Measurements from ENCODE around the gene ARPP19.
"Not testable (repeated sequence)": the region's sequence is repeated elsewhere in the genome, so short reads cannot be mapped to it uniquely, and the experiment has no call there.

The ARPP19 gene

GRCh38 chr15:52515343-52515742 lies 53.5 kb downstream of the ARPP19 start:
- Histone ChIP-seq H2AFZ (no peak overlapping the region), H3K9me3 (ENCODE audit: control insufficient read depth, low read length) (no peaks in the 10 kb centered on the region), H3K36me3 (ENCODE audit: control insufficient read depth, insufficient read depth, low read length) (no peaks in the 10 kb centered on the region), H3K9ac (no peak overlapping the region), H3K27me3 (ENCODE audit: control insufficient read depth, insufficient read depth, low read length) (no peaks in the 10 kb centered on the region), H3K4me1 (no peaks in the 10 kb centered on the region), H3K79me2 (peaks cover 22% of the 10 kb centered on the region), H3K4me3 (ENCODE audit: low read depth, low read length) (no peak overlapping the region), H3K27ac (no peak overlapping the region), H3K4me2 (ENCODE audit: low read length) (no peak overlapping the region)
- TF ChIP-seq CTCF (IDR thresholded peaks at IDR 0.05): no peak

- H3K4me1 ChIP-seq: no peaks in the 10 kb centered on the region
- peaks cover 19% of the 10 kb centered on the region for H3K79me2 ChIP-seq
- no peaks in the 10 kb centered on the region for H3K9me3 ChIP-seq (ENCODE audit: control insufficient read depth, low read length)
- no peaks in the 10 kb centered on the region for H3K36me3 ChIP-seq (ENCODE audit: control insufficient read depth, insufficient read depth, low read length)
- no peaks in the 10 kb centered on the region for H3K27me3 ChIP-seq (ENCODE audit: control insufficient read depth, insufficient read depth, low read length)
- H3K4me3 ChIP-seq (ENCODE audit: low read depth, low read length): no peak overlapping the region
- no peak for TF ChIP-seq CTCF (IDR thresholded peaks at IDR 0.05)
- H3K4me2 ChIP-seq (ENCODE audit: low read length): no peak overlapping the region
- H2AFZ ChIP-seq: no peak overlapping the region
- no peak overlapping the region for H3K27ac ChIP-seq
- no peak overlapping the region for H3K9ac ChIP-seq
These were observed 54.3 kb downstream of the ARPP19 start for GRCh38 chr15:52514482-52514881.

DNA sequence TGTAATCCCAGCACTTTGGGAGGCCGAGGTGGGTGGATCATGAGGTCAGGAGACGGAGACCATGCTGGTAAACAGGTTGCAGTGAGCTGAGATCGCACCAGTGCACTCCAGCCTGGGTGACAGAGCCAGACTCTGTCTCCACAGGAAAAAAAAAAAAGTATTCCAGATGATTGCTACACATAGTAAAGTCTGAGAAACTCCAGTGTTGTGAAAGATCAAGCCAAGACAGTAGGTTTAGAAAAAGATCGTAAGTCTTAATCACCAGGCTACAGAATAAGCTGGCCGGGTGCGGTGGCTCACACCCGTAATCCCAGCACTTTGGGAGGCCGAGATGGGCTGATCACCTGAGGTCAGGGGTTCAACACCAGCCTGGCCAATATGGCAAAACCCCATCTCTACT lies 56.0 kb downstream of the ARPP19 start:
- not testable (repeated sequence) for H3K36me3 ChIP-seq (ENCODE audit: control insufficient read depth, insufficient read depth, low read length); H3K4me1 ChIP-seq; H3K9ac ChIP-seq; H2AFZ ChIP-seq; H3K27ac ChIP-seq; H3K9me3 ChIP-seq (ENCODE audit: control insufficient read depth, low read length); H3K4me3 ChIP-seq (ENCODE audit: low read depth, low read length); H3K4me2 ChIP-seq (ENCODE audit: low read length); H3K27me3 ChIP-seq (ENCODE audit: control insufficient read depth, insufficient read depth, low read length)
- peaks cover 19% of the 10 kb centered on the region for H3K79me2 ChIP-seq

- Histone ChIP-seq H3K9me3 (ENCODE audit: control insufficient read depth, low read length) (no peaks in the 10 kb centered on the region), H3K4me1 (no peaks in the 10 kb centered on the region), H3K79me2 (peaks cover 15% of the 10 kb centered on the region), H2AFZ (no peak overlapping the region), H3K36me3 (ENCODE audit: control insufficient read depth, insufficient read depth, low read length) (no peaks in the 10 kb centered on the region), H3K9ac (no peak overlapping the region), H3K4me2 (ENCODE audit: low read length) (no peak overlapping the region), H3K27me3 (ENCODE audit: control insufficient read depth, insufficient read depth, low read length) (no peaks in the 10 kb centered on the region), H3K27ac (no peak overlapping the region), H3K4me3 (ENCODE audit: low read depth, low read length) (no peak overlapping the region)
- no peak for TF ChIP-seq CTCF (IDR thresholded peaks at IDR 0.05)
These were observed 57.7 kb downstream of the ARPP19 start for GRCh38 chr15:52511084-52511483.

DNA sequence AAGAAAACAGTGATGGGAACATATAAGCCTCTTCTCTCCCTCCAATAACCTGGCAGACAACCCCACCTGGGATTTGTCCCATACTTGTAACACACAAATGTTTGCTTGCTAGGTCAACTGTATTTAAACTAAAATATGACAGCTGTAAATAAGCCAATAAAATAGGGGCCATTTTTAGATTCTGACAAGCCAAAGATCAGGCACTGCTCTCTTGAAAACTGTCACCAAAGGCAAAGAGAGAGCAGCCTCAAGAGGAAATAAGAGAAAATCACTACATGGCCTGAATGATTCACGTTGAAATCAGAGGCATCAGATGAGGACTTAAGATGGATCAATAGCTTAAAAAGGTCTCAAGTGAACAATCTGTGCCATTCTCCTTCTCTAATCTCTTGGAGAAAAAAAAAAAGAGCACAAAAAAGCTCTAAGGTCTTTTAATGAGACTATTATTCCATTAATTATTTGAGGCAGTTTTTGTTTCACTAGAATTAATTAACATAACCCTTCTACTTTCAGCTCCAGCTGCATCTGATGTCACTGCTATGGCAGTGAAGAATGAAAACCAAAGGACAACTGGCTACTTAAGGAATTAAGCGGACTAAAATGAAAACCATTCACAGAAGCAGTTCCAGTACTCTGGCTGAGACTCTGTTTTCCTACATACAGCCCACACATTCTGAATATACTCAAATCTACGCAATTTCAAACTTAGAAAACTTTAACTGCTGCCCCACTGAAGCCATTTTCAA lies 59.2 kb downstream of the ARPP19 start:
- no peak overlapping the region for H3K4me3 ChIP-seq (ENCODE audit: low read depth, low read length)
- H3K9me3 ChIP-seq (ENCODE audit: control insufficient read depth, low read length): no peaks in the 10 kb centered on the region
- H3K4me1 ChIP-seq: no peaks in the 10 kb centered on the region
- peaks cover 13% of the 10 kb centered on the region for H3K79me2 ChIP-seq
- no peaks in the 10 kb centered on the region for H3K27me3 ChIP-seq (ENCODE audit: control insufficient read depth, insufficient read depth, low read length)
- H3K9ac ChIP-seq: no peak overlapping the region
- no peak overlapping the region for H3K4me2 ChIP-seq (ENCODE audit: low read length)
- H3K27ac ChIP-seq: no peak overlapping the region
- H2AFZ ChIP-seq: no peak overlapping the region
- no peak for TF ChIP-seq CTCF (IDR thresholded peaks at IDR 0.05)
- no peaks in the 10 kb centered on the region for H3K36me3 ChIP-seq (ENCODE audit: control insufficient read depth, insufficient read depth, low read length)

Data from parathyroid adenoma (tissue), 2 donors.